SK-N-DZ (cell line): Measurements from ENCODE around the gene MYOM3.
"Not testable (repeated sequence)": the region's sequence is repeated elsewhere in the genome, so short reads cannot be mapped to it uniquely, and the experiment has no call there.

Experiments
- DNase-seq: peaks from one replicate; pipeline ENCODE4 v3.0.0-alpha.2; 2015; ENCODE audit warnings: low spot score

The MYOM3 gene

GRCh38 chr1:24071941-24072340, 40.0 kb downstream of the MYOM3 start:
- no peak for DNase-seq

GRCh38 chr1:24070821-24071393, 41.0 kb downstream of the MYOM3 start:
- peak; percentile 57 for DNase-seq

GRCh38 chr1:24069817-24070216, 42.1 kb downstream of the MYOM3 start:
- DNase-seq = no peak

GRCh38 chr1:24067978-24068377, 44.0 kb downstream of the MYOM3 start:
- DNase-seq = no peak

- no peak for DNase-seq
Measured at GRCh38 chr1:24065304-24065703, 46.6 kb downstream of the MYOM3 start.

- no peak for DNase-seq
Measured at GRCh38 chr1:24062221-24062620, 49.7 kb downstream of the MYOM3 start.

GRCh38 chr1:24060482-24060881, 51.5 kb downstream of the MYOM3 start:
- no peak for DNase-seq

GRCh38 chr1:24058671-24059455, 53.1 kb downstream of the MYOM3 start:
- no peak for DNase-seq

- DNase-seq = no peak
Measured at GRCh38 chr1:24057171-24057570, 54.8 kb downstream of the MYOM3 start.

GRCh38 chr1:24055681-24056080, 56.3 kb downstream of the MYOM3 start:
- no peak for DNase-seq

- no peak for DNase-seq
Measured at GRCh38 chr1:24052220-24052619, 59.7 kb downstream of the MYOM3 start.

- DNase-seq = no peak
Measured at GRCh38 chr1:24051206-24051945, 60.6 kb downstream of the MYOM3 start.

GRCh38 chr1:24049733-24050132, 62.2 kb downstream of the MYOM3 start:
- DNase-seq = no peak

GRCh38 chr1:24048894-24049293, 63.0 kb downstream of the MYOM3 start:
- DNase-seq = not testable (repeated sequence)

- no peak for DNase-seq
Measured at GRCh38 chr1:24048205-24048869, 63.6 kb downstream of the MYOM3 start.

- DNase-seq = no peak
Measured at GRCh38 chr1:24047110-24047477, 64.8 kb downstream of the MYOM3 start.

- DNase-seq = no peak
Measured at GRCh38 chr1:24045771-24046170, 66.2 kb downstream of the MYOM3 start.

GRCh38 chr1:24044672-24045071, 67.3 kb downstream of the MYOM3 start:
- not testable (repeated sequence) for DNase-seq

GRCh38 chr1:24043345-24044032, 68.4 kb downstream of the MYOM3 start:
- no peak for DNase-seq

- no peak for DNase-seq
Measured at GRCh38 chr1:24042315-24042714, 69.6 kb downstream of the MYOM3 start.

GRCh38 chr1:24036088-24036487, 75.8 kb downstream of the MYOM3 start:
- DNase-seq = no peak

- DNase-seq = no peak
Measured at GRCh38 chr1:24032981-24033380, 79.0 kb downstream of the MYOM3 start.
